Breast epithelium (tissue), 4 donors: ENCODE data around the gene TAF1. TPM values are rescaled to one million over a fixed set of nuclear protein-coding genes. Genes with fewer than 3 reads are reported as not detected.
"Not testable (repeated sequence)": the region's sequence is repeated elsewhere in the genome, so short reads cannot be mapped to it uniquely, and the experiment has no call there.

Experiments used
- DNase-seq, 2 donors: peaks; one replicate each; pipeline ENCODE4 v3.0.0-alpha.2; 2019; ENCODE audit warnings: low spot score in 2 of 2
- H3K27ac ChIP-seq, 2 donors: fragments of 200-600 bp; sonication (generic) in 1 of 2; one replicate each; pipeline ENCODE4 v1.5.1; 2016 to 2019; ENCODE audit warnings: mild to moderate bottlenecking in 1 of 2
- H3K27me3 ChIP-seq, 2 donors: fragments of 200-600 bp; sonication (generic) in 1 of 2; one replicate each; pipeline versions ENCODE4 v1.5.1 to v1.6.0; 2017 to 2019; ENCODE audit warnings: control low read depth in 1 of 2, mild to moderate bottlenecking in 1 of 2
- H3K36me3 ChIP-seq: fragments of 200-600 bp; one replicate; pipeline ENCODE4 v1.5.1; 2019
- H3K4me1 ChIP-seq, 2 donors: fragments of 200-600 bp; sonication (generic); one replicate each; pipeline ENCODE4 v1.5.1; 2016 to 2019; ENCODE audit warnings: control low read depth in 1 of 2
- H3K4me3 ChIP-seq, 3 donors: fragments of 200-600 bp; sonication (generic); 1 replicate in 2 of 3; 2 replicates in 1 of 3; pipeline ENCODE4 v1.5.1; 2016 to 2019; ENCODE audit warnings: mild to moderate bottlenecking in 3 of 3, moderate library complexity in 2 of 3
- H3K9me3 ChIP-seq, 2 donors: fragments of 200-600 bp; sonication (generic) in 1 of 2; one replicate each; pipeline ENCODE4 v1.5.1; 2016 to 2019; ENCODE audit warnings: control low read depth in 1 of 2
- CTCF ChIP-seq, 3 donors: fragments of 450-650 bp; IDR thresholded peaks; one replicate each; pipeline ENCODE4 v1.5.1; 2016 to 2017; ENCODE audit warnings: antibody characterized with exemption in 3 of 3, mild to moderate bottlenecking in 3 of 3, moderate library complexity in 3 of 3
- POLR2A ChIP-seq: fragments of 450-650 bp; IDR thresholded peaks from one replicate; pipeline ENCODE4 v1.6.1; 2016; ENCODE audit warnings: antibody characterized with exemption, mild to moderate bottlenecking, moderate library complexity
- POLR2AphosphoS5 ChIP-seq, 3 donors: sonication (generic); formaldehyde crosslinking; IDR thresholded peaks; one replicate each; pipeline ENCODE4 v1.6.1; 2017; ENCODE audit warnings: antibody characterized with exemption in 3 of 3
- intact Hi-C: fragments of 100-400 bp; cut with DNase I; formaldehyde crosslinking; loops from one replicate; pipeline ENCODE4 v1.15.1; 2023; ENCODE audit warnings: low total_unique reads
- total RNA-seq, 3 donors: library from RNA; depleted of rRNA; stranded (reverse); fragments of >200 nt; gene quantifications; one replicate each; pipeline ENCODE4 v1.1.0, GENCODE V29; 2016

The TAF1 gene
- total RNA-seq, 3 donors from 2014 or later = 54.4 to 71.0 (median 60.6) TPM

GRCh38 chrX:71438750-71439149 is 72.6 kb downstream of the TAF1 start:
- H3K27ac ChIP-seq = no peak overlapping the region
- H3K4me3 ChIP-seq = no peak overlapping the region
- H3K9me3 ChIP-seq = peaks cover 0 to 8% of the 10 kb centered on the region in 2 donors
- H3K27me3 ChIP-seq = peaks cover 0 to 5% of the 10 kb centered on the region in 2 donors
- no peak for TF ChIP-seq POLR2A
- no peak for TF ChIP-seq POLR2AphosphoS5 (IDR thresholded peaks at IDR 0.05)
- no peaks in the 10 kb centered on the region for H3K4me1 ChIP-seq
- intact Hi-C loops = no loop called here
- DNase-seq = no peak
- H3K36me3 ChIP-seq = no peaks in the 10 kb centered on the region

- Histone ChIP-seq H3K27ac (no peak overlapping the region), H3K4me3 (no peak overlapping the region), H3K9me3 (peaks cover 0 to 8% of the 10 kb centered on the region in 2 donors), H3K27me3 (peaks cover 0 to 5% of the 10 kb centered on the region in 2 donors), H3K4me1 (no peaks in the 10 kb centered on the region), H3K36me3 (no peaks in the 10 kb centered on the region)
- TF ChIP-seq CTCF (IDR thresholded peaks at IDR 0.05) (no peak), POLR2AphosphoS5 (IDR thresholded peaks at IDR 0.05) (no peak), POLR2A (no peak)
- intact Hi-C loops = no loop called here
- no peak for DNase-seq
Measured at GRCh38 chrX:71439420-71439819, 73.3 kb downstream of the TAF1 start.

- DNase-seq = no peak
- Histone ChIP-seq H3K27ac (no peak overlapping the region), H3K4me3 (no peak overlapping the region), H3K9me3 (peaks cover 0 to 8% of the 10 kb centered on the region in 2 donors), H3K4me1 (no peaks in the 10 kb centered on the region), H3K27me3 (peaks cover 0 to 5% of the 10 kb centered on the region in 2 donors), H3K36me3 (no peaks in the 10 kb centered on the region)
- TF ChIP-seq CTCF (IDR thresholded peaks at IDR 0.05) (no peak), POLR2A (no peak), POLR2AphosphoS5 (IDR thresholded peaks at IDR 0.05) (no peak)
- intact Hi-C loops = no loop called here
Measured at GRCh38 chrX:71439896-71440295, 73.7 kb downstream of the TAF1 start.

GRCh38 chrX:71440401-71440800 is 74.2 kb downstream of the TAF1 start:
- Histone ChIP-seq H3K36me3 (no peaks in the 10 kb centered on the region), H3K4me3 (no peak overlapping the region), H3K9me3 (peaks cover 0 to 8% of the 10 kb centered on the region in 2 donors), H3K27me3 (peaks cover 0 to 5% of the 10 kb centered on the region in 2 donors), H3K27ac (no peak overlapping the region), H3K4me1 (no peaks in the 10 kb centered on the region)
- DNase-seq = no peak
- intact Hi-C loops = no loop called here
- TF ChIP-seq POLR2A = no peak
- no peak for TF ChIP-seq POLR2AphosphoS5 (IDR thresholded peaks at IDR 0.05)
- no peak for TF ChIP-seq CTCF (IDR thresholded peaks at IDR 0.05)

GRCh38 chrX:71441809-71442208 is 75.7 kb downstream of the TAF1 start:
- H3K27me3 ChIP-seq, DNase-seq, H3K9me3 ChIP-seq, H3K4me3 ChIP-seq, intact Hi-C loops, H3K27ac ChIP-seq, H3K36me3 ChIP-seq, H3K4me1 ChIP-seq: not testable (repeated sequence)

GRCh38 chrX:71450433-71451106 is 84.4 kb downstream of the TAF1 start:
- Histone ChIP-seq H3K4me1 (no peaks in the 10 kb centered on the region), H3K36me3 (no peaks in the 10 kb centered on the region), H3K27me3 (peaks cover 0 to 11% of the 10 kb centered on the region in 2 donors), H3K27ac (no peak overlapping the region), H3K9me3 (no peaks in the 10 kb centered on the region), H3K4me3 (no peak overlapping the region)
- TF ChIP-seq POLR2AphosphoS5 (IDR thresholded peaks at IDR 0.05) = no peak
- no peak for TF ChIP-seq CTCF (IDR thresholded peaks at IDR 0.05)
- no peak for TF ChIP-seq POLR2A
- DNase-seq = no peak
- intact Hi-C loops = no loop called here

- H3K9me3 ChIP-seq, H3K36me3 ChIP-seq, H3K27ac ChIP-seq, intact Hi-C loops, H3K4me3 ChIP-seq, H3K4me1 ChIP-seq, DNase-seq: not testable (repeated sequence)
- peaks cover 0 to 11% of the 10 kb centered on the region in 2 donors for H3K27me3 ChIP-seq
Measured at GRCh38 chrX:71451518-71451917, 85.4 kb downstream of the TAF1 start.
